ENCODE data around the gene INO80.
A peak's percentile ranks its signal among the peaks of the same experiment; 100 is the strongest.

Gene INO80

GRCh38 chr15:41116962-41117252 lies 827 bp upstream of the INO80 start:
- TF ChIP-seq CTCF (IDR thresholded peaks at IDR 0.05; ENCODE audit: low read depth, low read length, missing control alignments): no peak
- no peak for DNase-seq (ENCODE audit: extremely low read depth, low read depth)
- peak overlapping the region; percentile 98 for H3K4me3 ChIP-seq (replicated peaks; ENCODE audit: low read depth, low read length)

GRCh38 chr15:41115652-41116115 lies 396 bp downstream of the INO80 start:
- H3K4me3 ChIP-seq (replicated peaks; ENCODE audit: low read depth, low read length): peak overlapping the region; percentile 98
- no peak for DNase-seq (ENCODE audit: extremely low read depth, low read depth)

GRCh38 chr15:41115161-41115651 lies 874 bp downstream of the INO80 start:
- DNase-seq (ENCODE audit: extremely low read depth, low read depth): no peak

More at GRCh38 chr15:41115652-41116115, 396 bp downstream of the INO80 start:
- no peak for TF ChIP-seq CTCF (IDR thresholded peaks at IDR 0.05; ENCODE audit: low read depth, low read length, missing control alignments)

GRCh38 chr15:41106947-41107346 lies 9.1 kb downstream of the INO80 start:
- H3K4me3 ChIP-seq (replicated peaks; ENCODE audit: low read depth, low read length): no peak overlapping the region
- TF ChIP-seq CTCF (IDR thresholded peaks at IDR 0.05; ENCODE audit: low read depth, low read length, missing control alignments): no peak

More at GRCh38 chr15:41115161-41115651, 874 bp downstream of the INO80 start:
- TF ChIP-seq CTCF (IDR thresholded peaks at IDR 0.05; ENCODE audit: low read depth, low read length, missing control alignments): peak; percentile 11
- H3K4me3 ChIP-seq (replicated peaks; ENCODE audit: low read depth, low read length): peak overlapping the region; percentile 98

GRCh38 chr15:41105348-41106334 lies 10.4 kb downstream of the INO80 start:
- DNase-seq (ENCODE audit: extremely low read depth, low read depth): no peak
- H3K4me3 ChIP-seq (replicated peaks; ENCODE audit: low read depth, low read length): no peak overlapping the region
- no peak for TF ChIP-seq CTCF (IDR thresholded peaks at IDR 0.05; ENCODE audit: low read depth, low read length, missing control alignments)

More at GRCh38 chr15:41106947-41107346, 9.1 kb downstream of the INO80 start:
- no peak for DNase-seq (ENCODE audit: extremely low read depth, low read depth)

- H3K4me3 ChIP-seq (replicated peaks; ENCODE audit: low read depth, low read length): no peak overlapping the region
- no peak for DNase-seq (ENCODE audit: extremely low read depth, low read depth)
- no peak for TF ChIP-seq CTCF (IDR thresholded peaks at IDR 0.05; ENCODE audit: low read depth, low read length, missing control alignments)
Observed at GRCh38 chr15:41104234-41104633, 11.8 kb downstream of the INO80 start.

Measured in HFF-Myc (cell line).